ENCODE results near the gene ANKRD53.

DNA sequence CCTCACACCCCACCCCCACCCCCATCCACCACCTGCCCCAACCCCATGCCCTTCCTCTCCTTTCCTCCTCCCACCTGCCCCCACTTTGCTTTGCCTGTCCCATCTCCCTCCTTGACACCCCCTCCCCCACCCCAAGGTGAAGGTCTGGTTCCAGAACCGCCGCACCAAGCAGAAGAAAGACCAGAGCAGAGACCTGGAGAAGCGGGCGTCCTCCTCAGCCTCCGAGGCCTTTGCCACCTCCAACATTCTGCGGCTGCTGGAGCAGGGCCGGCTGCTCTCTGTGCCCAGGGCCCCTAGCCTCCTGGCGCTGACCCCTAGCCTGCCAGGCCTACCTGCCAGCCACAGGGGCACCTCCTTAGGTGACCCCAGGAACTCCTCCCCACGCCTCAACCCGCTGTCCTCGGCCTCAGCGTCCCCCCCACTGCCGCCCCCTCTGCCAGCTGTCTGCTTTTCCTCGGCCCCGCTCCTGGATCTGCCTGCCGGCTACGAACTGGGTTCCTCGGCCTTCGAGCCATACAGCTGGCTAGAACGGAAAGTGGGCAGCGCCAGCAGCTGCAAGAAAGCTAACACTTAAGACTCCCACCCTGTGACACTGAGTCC, 45.7 kb upstream of the ANKRD53 start:
- TF ChIP-seq, protein P1, sequence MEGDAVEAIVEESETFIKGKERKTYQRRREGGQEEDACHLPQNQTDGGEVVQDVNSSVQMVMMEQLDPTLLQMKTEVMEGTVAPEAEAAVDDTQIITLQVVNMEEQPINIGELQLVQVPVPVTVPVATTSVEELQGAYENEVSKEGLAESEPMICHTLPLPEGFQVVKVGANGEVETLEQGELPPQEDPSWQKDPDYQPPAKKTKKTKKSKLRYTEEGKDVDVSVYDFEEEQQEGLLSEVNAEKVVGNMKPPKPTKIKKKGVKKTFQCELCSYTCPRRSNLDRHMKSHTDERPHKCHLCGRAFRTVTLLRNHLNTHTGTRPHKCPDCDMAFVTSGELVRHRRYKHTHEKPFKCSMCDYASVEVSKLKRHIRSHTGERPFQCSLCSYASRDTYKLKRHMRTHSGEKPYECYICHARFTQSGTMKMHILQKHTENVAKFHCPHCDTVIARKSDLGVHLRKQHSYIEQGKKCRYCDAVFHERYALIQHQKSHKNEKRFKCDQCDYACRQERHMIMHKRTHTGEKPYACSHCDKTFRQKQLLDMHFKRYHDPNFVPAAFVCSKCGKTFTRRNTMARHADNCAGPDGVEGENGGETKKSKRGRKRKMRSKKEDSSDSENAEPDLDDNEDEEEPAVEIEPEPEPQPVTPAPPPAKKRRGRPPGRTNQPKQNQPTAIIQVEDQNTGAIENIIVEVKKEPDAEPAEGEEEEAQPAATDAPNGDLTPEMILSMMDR (IDR thresholded peaks at IDR 0.05; ENCODE audit: low read depth, low read length, poor library complexity, severe bottlenecking) = no peak
- no peak for TF ChIP-seq EZH2phosphoT487 (IDR thresholded peaks at IDR 0.05; ENCODE audit: borderline replicate concordance, low read length)

Data from DOHH2 (cell line).